GM23338 (cell line): Measurements from ENCODE around the gene PHLDB2.

Source experiments
- CREB1 ChIP-seq: fragments of 250-450 bp; sonication (Bioruptor Pico); IDR thresholded peaks from 2 replicates; pipeline ENCODE4 v1.5.0; 2020; ENCODE audit warnings: low read depth, mild to moderate bottlenecking, moderate library complexity
- CTCF ChIP-seq, 2 experiments: fragments of 200-600 bp in 1 of 2; sonication (generic) in 1 of 2; conservative IDR thresholded peaks; 2 replicates each; pipeline versions ENCODE4 v1.5.1 to v1.6.1; 2016 to 2017; ENCODE audit warnings: antibody characterized with exemption in 2 of 2, low read depth in 2 of 2, mild to moderate bottlenecking in 2 of 2, moderate library complexity in 1 of 2
- EZH2 ChIP-seq: fragments of 200-600 bp; sonication (generic); IDR thresholded peaks from one replicate; pipeline ENCODE4 v1.8.0; 2017; ENCODE audit warnings: antibody characterized with exemption, mild to moderate bottlenecking, low read depth; ENCODE audit not compliant: unreplicated experiment
- POLR2AphosphoS5 ChIP-seq: IDR thresholded peaks from 2 replicates; pipeline ENCODE4 v1.6.1; 2016; ENCODE audit warnings: antibody characterized with exemption, low read depth
- ZNF114 ChIP-seq: fragments of 250-450 bp; sonication (Bioruptor Pico); IDR thresholded peaks from 2 replicates; pipeline ENCODE4 v1.5.0; 2020; ENCODE audit warnings: mild to moderate bottlenecking, moderate library complexity
- TF ChIP-seq, protein P1 (sequence below): fragments of 250-450 bp; sonication (Bioruptor Pico); IDR thresholded peaks from 2 replicates; pipeline ENCODE4 v1.5.0; 2020; ENCODE audit warnings: mild to moderate bottlenecking, moderate library complexity

GRCh38 chr3:111944372-111944771, 85.3 kb downstream of the PHLDB2 start:
- TF ChIP-seq CTCF (conservative IDR thresholded peaks at IDR 0.05; ENCODE audit: low read depth in 2 of 2): no peak
- TF ChIP-seq POLR2AphosphoS5: no peak
- TF ChIP-seq EZH2: no peak
- TF ChIP-seq CREB1 (CRISPR knock-in tag): no peak
- TF ChIP-seq ZNF114 (CRISPR knock-in tag): no peak
- TF ChIP-seq, protein P1, sequence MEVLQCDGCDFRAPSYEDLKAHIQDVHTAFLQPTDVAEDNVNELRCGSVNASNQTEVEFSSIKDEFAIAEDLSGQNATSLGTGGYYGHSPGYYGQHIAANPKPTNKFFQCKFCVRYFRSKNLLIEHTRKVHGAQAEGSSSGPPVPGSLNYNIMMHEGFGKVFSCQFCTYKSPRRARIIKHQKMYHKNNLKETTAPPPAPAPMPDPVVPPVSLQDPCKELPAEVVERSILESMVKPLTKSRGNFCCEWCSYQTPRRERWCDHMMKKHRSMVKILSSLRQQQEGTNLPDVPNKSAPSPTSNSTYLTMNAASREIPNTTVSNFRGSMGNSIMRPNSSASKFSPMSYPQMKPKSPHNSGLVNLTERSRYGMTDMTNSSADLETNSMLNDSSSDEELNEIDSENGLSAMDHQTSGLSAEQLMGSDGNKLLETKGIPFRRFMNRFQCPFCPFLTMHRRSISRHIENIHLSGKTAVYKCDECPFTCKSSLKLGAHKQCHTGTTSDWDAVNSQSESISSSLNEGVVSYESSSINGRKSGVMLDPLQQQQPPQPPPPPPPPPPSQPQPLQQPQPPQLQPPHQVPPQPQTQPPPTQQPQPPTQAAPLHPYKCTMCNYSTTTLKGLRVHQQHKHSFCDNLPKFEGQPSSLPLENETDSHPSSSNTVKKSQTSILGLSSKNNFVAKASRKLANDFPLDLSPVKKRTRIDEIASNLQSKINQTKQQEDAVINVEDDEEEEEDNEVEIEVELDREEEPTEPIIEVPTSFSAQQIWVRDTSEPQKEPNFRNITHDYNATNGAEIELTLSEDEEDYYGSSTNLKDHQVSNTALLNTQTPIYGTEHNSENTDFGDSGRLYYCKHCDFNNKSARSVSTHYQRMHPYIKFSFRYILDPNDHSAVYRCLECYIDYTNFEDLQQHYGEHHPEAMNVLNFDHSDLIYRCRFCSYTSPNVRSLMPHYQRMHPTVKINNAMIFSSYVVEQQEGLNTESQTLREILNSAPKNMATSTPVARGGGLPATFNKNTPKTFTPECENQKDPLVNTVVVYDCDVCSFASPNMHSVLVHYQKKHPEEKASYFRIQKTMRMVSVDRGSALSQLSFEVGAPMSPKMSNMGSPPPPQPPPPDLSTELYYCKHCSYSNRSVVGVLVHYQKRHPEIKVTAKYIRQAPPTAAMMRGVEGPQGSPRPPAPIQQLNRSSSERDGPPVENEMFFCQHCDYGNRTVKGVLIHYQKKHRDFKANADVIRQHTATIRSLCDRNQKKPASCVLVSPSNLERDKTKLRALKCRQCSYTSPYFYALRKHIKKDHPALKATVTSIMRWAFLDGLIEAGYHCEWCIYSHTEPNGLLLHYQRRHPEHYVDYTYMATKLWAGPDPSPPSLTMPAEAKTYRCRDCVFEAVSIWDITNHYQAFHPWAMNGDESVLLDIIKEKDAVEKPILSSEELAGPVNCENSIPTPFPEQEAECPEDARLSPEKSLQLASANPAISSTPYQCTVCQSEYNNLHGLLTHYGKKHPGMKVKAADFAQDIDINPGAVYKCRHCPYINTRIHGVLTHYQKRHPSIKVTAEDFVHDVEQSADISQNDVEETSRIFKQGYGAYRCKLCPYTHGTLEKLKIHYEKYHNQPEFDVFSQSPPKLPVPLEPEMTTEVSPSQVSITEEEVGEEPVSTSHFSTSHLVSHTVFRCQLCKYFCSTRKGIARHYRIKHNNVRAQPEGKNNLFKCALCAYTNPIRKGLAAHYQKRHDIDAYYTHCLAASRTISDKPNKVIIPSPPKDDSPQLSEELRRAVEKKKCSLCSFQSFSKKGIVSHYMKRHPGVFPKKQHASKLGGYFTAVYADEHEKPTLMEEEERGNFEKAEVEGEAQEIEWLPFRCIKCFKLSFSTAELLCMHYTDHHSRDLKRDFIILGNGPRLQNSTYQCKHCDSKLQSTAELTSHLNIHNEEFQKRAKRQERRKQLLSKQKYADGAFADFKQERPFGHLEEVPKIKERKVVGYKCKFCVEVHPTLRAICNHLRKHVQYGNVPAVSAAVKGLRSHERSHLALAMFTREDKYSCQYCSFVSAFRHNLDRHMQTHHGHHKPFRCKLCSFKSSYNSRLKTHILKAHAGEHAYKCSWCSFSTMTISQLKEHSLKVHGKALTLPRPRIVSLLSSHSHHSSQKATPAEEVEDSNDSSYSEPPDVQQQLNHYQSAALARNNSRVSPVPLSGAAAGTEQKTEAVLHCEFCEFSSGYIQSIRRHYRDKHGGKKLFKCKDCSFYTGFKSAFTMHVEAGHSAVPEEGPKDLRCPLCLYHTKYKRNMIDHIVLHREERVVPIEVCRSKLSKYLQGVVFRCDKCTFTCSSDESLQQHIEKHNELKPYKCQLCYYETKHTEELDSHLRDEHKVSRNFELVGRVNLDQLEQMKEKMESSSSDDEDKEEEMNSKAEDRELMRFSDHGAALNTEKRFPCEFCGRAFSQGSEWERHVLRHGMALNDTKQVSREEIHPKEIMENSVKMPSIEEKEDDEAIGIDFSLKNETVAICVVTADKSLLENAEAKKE: no peak
